Stimulated activated naive B cell treated with anti-CD40 and anti-IgM and Interleukin-4, amounts not matched to agents 10 μg/mL and 1 μg/mL and 100 μg/mL, for 72 hours (primary cell): ENCODE results near the gene SPDEF.
A peak's percentile ranks its signal among the peaks of the same experiment; 100 is the strongest.

ENCODE experiments used
- ATAC-seq, 2 donors: fragments of 150-1000 bp; cut with Tn5 transposase; replicated peaks; 2 replicates each; pipeline ENCODE4 v1.10.0; 2021; ENCODE audit warnings: moderate library complexity in 1 of 2
- DNase-seq: peaks from one replicate; pipeline ENCODE4 v3.0.0; 2021
- H3K27ac Mint-ChIP-seq: one replicate; pipeline ENCODE4 v1.8.0; 2022; ENCODE audit warnings: mild to moderate bottlenecking, mixed read lengths
- H3K27me3 Mint-ChIP-seq, 2 donors: one replicate each; pipeline ENCODE4 v1.8.0; 2022; ENCODE audit warnings: mixed read lengths in 2 of 2
- H3K36me3 Mint-ChIP-seq, 2 donors: one replicate each; pipeline ENCODE4 v1.8.0; 2022; ENCODE audit warnings: mixed read lengths in 2 of 2, mild to moderate bottlenecking in 1 of 2
- H3K4me1 Mint-ChIP-seq, 2 donors: one replicate each; pipeline ENCODE4 v1.8.0; 2022; ENCODE audit warnings: mixed read lengths in 2 of 2, mild to moderate bottlenecking in 1 of 2
- H3K4me3 Mint-ChIP-seq, 2 donors: one replicate each; pipeline ENCODE4 v1.8.0; 2022; ENCODE audit warnings: mild to moderate bottlenecking in 2 of 2, mixed read lengths in 2 of 2, moderate library complexity in 1 of 2
- H3K9me3 Mint-ChIP-seq, 2 donors: one replicate each; pipeline ENCODE4 v1.8.0; 2022; ENCODE audit warnings: mixed read lengths in 2 of 2, mild to moderate bottlenecking in 1 of 2

SPDEF gene

DNA sequence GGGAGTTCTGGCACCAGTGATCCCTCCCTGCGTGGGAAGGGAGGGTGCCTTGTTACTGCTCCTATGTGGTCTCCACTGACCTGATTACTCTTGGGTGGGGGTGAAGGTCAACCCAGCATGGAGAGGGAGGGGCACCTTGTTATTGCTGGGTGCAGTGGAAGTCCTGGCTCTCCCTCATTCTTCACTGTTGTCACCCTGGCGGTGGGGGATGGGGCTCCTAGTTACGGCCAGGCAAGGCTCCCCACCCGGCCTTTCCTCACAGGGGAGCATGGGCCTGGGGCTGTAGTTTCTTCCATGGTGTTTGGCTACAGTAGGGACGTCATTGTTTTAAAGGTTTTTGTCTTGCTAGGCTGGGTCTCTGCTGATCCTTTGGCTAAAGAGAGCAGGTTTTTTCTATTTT, 49.4 kb downstream of the SPDEF start:
- Mint-ChIP-seq H3K4me1 (no peaks in the 10 kb centered on the region), H3K27me3 (peaks cover 8 to 14% of the 10 kb centered on the region in 2 donors), H3K9me3 (peaks cover 0 to 8% of the 10 kb centered on the region in 2 donors), H3K36me3 (no peaks in the 10 kb centered on the region), H3K4me3 (no peak overlapping the region), H3K27ac (no peak overlapping the region)
- ATAC-seq (no peak), DNase-seq (no peak)

- Mint-ChIP-seq H3K36me3 (no peaks in the 10 kb centered on the region), H3K4me1 (no peaks in the 10 kb centered on the region)
- no peak for DNase-seq
These were observed 58.7 kb downstream of the SPDEF start for GRCh38 chr6:34497411-34497810.

GRCh38 chr6:34496103-34496685, 59.9 kb downstream of the SPDEF start:
- no peak for ATAC-seq
- DNase-seq, result no peak
- peaks cover 0 to 4% of the 10 kb centered on the region in 2 donors for H3K27me3 Mint-ChIP-seq
- peaks cover 0 to 4% of the 10 kb centered on the region in 2 donors for H3K9me3 Mint-ChIP-seq
- no peaks in the 10 kb centered on the region for H3K36me3 Mint-ChIP-seq
- H3K4me3 Mint-ChIP-seq, result no peak overlapping the region
- no peak overlapping the region for H3K27ac Mint-ChIP-seq
- peaks cover 0 to 2% of the 10 kb centered on the region in 2 donors for H3K4me1 Mint-ChIP-seq

More at GRCh38 chr6:34497411-34497810, 58.7 kb downstream of the SPDEF start:
- ATAC-seq, result no peak
- peaks cover 0 to 4% of the 10 kb centered on the region in 2 donors for H3K9me3 Mint-ChIP-seq
- H3K4me3 Mint-ChIP-seq, result no peak overlapping the region
- peaks cover 0 to 4% of the 10 kb centered on the region in 2 donors for H3K27me3 Mint-ChIP-seq
- no peak overlapping the region for H3K27ac Mint-ChIP-seq

DNA sequence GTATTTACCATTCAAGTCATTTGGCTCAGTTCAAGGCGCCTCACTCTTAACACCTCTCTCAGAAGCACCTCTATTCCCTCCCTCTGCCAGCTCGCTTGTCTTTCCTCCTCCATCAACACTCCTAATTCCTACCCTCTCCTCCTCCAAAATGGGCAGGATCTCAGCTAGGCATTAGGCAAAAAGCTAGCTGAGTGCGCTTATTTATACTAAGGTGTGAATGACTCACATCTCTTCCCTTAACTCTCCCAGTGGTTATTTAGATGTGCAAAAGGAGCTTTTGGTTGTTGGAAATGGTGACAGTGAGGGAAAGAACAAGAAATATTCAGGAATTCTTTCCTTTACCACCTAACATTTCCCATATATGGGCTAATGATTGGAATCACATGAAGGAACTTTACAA, 61.2 kb downstream of the SPDEF start:
- ATAC-seq, result no peak
- Mint-ChIP-seq H3K27ac (peak overlapping the region; percentile 1), H3K9me3 (no peaks in the 10 kb centered on the region)

DNA sequence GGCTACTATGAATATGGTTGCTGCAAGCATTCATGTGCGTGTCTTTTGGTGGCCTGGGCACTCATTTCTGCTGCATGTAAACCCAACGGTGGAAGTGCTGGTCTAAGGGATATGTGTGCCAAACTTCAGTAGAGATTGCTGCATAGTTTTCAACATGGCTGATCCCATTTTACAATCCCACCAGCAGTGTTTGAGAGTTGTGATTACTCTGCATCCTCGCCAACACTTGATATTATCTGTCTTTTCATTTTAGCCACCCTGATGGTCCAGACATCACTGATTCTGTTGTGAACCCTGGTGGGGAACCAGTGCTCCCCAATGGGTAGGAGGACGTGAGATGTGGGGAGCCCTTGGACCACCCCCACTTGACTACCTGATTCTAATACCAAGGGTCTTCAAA, 62.8 kb downstream of the SPDEF start:
- Mint-ChIP-seq H3K9me3 (no peaks in the 10 kb centered on the region), H3K4me3 (no peak overlapping the region), H3K27ac (no peak overlapping the region), H3K4me1 (peaks cover 0 to 6% of the 10 kb centered on the region in 2 donors), H3K27me3 (peaks cover 0 to 4% of the 10 kb centered on the region in 2 donors), H3K36me3 (no peaks in the 10 kb centered on the region)
- no peak for DNase-seq
- ATAC-seq, result no peak

More for the DNA sequence above, 61.2 kb downstream of the SPDEF start:
- no peak overlapping the region for H3K4me3 Mint-ChIP-seq
- no peaks in the 10 kb centered on the region for H3K36me3 Mint-ChIP-seq
- DNase-seq, result no peak
- H3K27me3 Mint-ChIP-seq, result peaks cover 0 to 4% of the 10 kb centered on the region in 2 donors
- H3K4me1 Mint-ChIP-seq, result peaks cover 0 to 6% of the 10 kb centered on the region in 2 donors

DNA sequence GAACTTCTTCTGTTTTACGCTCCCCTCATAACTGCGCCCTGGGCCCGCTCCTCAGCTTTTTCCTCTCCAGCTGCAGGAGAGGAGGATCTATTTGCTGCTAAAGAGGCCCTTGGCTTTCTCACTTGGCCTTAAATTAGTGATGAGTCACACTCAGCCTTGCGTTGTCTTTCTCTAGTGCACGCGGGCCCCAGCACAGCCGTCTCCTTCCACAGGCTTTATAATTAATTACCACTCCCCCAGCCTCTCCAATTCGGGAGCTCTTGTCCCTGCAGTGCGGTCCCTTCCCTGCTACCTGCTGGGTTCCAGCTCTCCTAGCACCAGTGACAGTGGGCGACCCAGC, 65.1 kb downstream of the SPDEF start:
- DNase-seq (no peak), ATAC-seq (no peak)
- H3K36me3 Mint-ChIP-seq, result no peaks in the 10 kb centered on the region
- no peak overlapping the region for H3K27ac Mint-ChIP-seq
- H3K4me1 Mint-ChIP-seq, result peaks cover 0 to 6% of the 10 kb centered on the region in 2 donors
- no peaks in the 10 kb centered on the region for H3K9me3 Mint-ChIP-seq
- no peak overlapping the region for H3K4me3 Mint-ChIP-seq
- H3K27me3 Mint-ChIP-seq, result no peaks in the 10 kb centered on the region

DNA sequence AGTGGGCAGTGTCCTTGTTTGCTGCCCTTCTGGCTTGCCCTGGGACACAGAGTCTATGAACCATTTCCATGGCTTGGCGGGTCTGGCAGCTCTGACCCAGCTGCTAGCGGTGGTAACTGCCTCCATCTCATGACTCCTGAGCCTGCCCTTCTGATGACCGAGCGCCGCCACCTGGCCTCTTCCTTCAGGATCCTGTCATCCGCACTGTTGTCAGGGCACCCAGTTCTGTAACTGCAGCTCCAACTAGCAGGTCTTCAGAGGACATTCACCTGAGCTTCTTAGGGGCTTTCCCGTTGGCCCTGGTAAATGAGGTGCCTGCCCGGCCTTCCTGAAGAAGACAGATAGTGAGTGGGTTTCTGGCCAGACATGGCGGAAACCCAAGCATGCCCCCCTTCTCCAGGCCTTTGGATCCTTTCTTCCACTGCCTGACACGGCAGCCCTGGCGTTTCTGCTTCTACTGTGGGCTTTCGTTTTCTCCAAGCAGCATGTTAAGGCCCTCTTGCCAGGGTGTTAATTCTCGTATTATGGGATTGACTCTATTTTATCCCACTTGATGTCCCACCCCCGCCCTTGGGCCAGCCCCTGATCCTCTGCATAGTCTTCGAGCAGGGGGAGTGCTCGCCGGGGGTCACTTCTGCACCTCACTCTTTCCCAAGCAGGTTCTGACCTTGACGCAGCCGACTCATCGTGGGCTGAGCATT, 65.6 kb downstream of the SPDEF start:
- Mint-ChIP-seq H3K4me1 (peaks cover 0 to 6% of the 10 kb centered on the region in 2 donors), H3K27ac (no peak overlapping the region), H3K36me3 (no peaks in the 10 kb centered on the region), H3K9me3 (no peaks in the 10 kb centered on the region), H3K27me3 (no peaks in the 10 kb centered on the region), H3K4me3 (no peak overlapping the region)
- DNase-seq, result no peak
- ATAC-seq, result no peak

DNA sequence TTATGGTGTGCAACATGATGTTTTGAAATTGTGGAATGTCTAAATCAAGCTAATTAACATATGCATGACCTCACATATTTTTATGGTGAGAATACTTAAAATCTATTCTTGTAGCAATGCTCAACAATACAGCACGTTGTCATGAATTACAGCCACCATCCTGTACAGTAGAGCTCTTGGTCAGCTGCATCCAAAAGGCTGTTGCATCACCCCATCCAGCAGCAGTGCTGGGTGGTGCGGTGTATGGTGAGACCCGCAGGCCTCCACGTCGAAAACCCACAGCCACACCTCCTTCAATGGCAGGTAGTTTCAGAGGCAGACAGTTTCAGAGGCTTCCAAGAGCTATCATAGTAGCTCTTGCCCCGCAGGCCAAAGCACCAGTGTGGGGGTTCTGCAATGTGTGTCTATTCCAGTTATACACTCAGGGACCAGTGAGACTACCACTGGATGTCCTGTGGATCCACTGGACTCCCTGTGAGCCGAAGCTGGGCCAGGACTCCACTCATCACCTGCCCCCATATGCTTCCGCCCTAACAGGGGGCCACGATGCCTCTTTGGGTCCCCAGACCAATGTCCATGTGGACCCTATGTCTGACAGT, 66.8 kb downstream of the SPDEF start:
- ATAC-seq, result no peak
- no peak for DNase-seq
- Mint-ChIP-seq H3K4me1 (peaks cover 7 to 17% of the 10 kb centered on the region in 2 donors), H3K27ac (no peak overlapping the region), H3K9me3 (no peaks in the 10 kb centered on the region), H3K36me3 (no peaks in the 10 kb centered on the region), H3K27me3 (no peaks in the 10 kb centered on the region), H3K4me3 (no peak overlapping the region)
